Fibroblast of lung (primary cell): Measurements from ENCODE around the gene ANKRD44. TPM values are rescaled to one million over a fixed set of nuclear protein-coding genes. Genes with fewer than 3 reads are reported as not detected.
A peak's percentile ranks its signal among the peaks of the same experiment; 100 is the strongest.

Source experiments
- DNase-seq, 2 donors: peaks; one replicate each; pipeline versions ENCODE4 v3.0.0 to v3.0.0-alpha.2; 2010; ENCODE audit warnings: low read depth in 2 of 2
- H2AFZ ChIP-seq: 2 replicates; pipeline ENCODE4 v1.5.1; 2012; ENCODE audit warnings: low read length, control low read depth, inconsistent platforms
- H3K27ac ChIP-seq: 2 replicates; pipeline ENCODE4 v1.5.1; 2011; ENCODE audit warnings: low read length, control low read depth; ENCODE audit not compliant: insufficient read depth
- H3K27me3 ChIP-seq: 2 replicates; pipeline ENCODE4 v1.5.1; 2011; ENCODE audit warnings: mild to moderate bottlenecking, low read length; ENCODE audit not compliant: control insufficient read depth, insufficient read depth
- H3K36me3 ChIP-seq: 2 replicates; pipeline ENCODE4 v1.5.1; 2011; ENCODE audit warnings: low read length; ENCODE audit not compliant: control insufficient read depth, insufficient read depth
- H3K4me1 ChIP-seq: 2 replicates; pipeline ENCODE4 v1.5.1; 2011; ENCODE audit warnings: low read length; ENCODE audit not compliant: control insufficient read depth, insufficient read depth; ENCODE audit errors: extremely low read depth
- H3K4me2 ChIP-seq: 2 replicates; pipeline ENCODE4 v1.5.1; 2011; ENCODE audit warnings: low read length, control low read depth; ENCODE audit not compliant: insufficient read depth; ENCODE audit errors: extremely low read depth
- H3K4me3 ChIP-seq, 4 experiments: fragments of 200-600 bp in 1 of 4; sonication (generic) in 1 of 4; replicated peaks in 1 of 4; 2 replicates each; pipeline ENCODE4 v1.5.1; 2011 to 2016; ENCODE audit warnings: low read length in 4 of 4, low read depth in 3 of 4, mild to moderate bottlenecking in 3 of 4, control low read depth in 2 of 4, inconsistent platforms in 1 of 4, mixed read lengths in 1 of 4; ENCODE audit not compliant: insufficient read depth in 1 of 4; ENCODE audit errors: control extremely low read depth in 1 of 4
- H3K79me2 ChIP-seq: 2 replicates; pipeline ENCODE4 v1.5.1; 2012; ENCODE audit warnings: mild to moderate bottlenecking, low read length, inconsistent platforms; ENCODE audit not compliant: control insufficient read depth, insufficient read depth
- H3K9ac ChIP-seq: 2 replicates; pipeline ENCODE4 v1.5.1; 2011; ENCODE audit warnings: mild to moderate bottlenecking, low read length, control low read depth; ENCODE audit not compliant: insufficient read depth
- H3K9me3 ChIP-seq: 2 replicates; pipeline ENCODE4 v1.5.1; 2012; ENCODE audit warnings: low read depth, low read length; ENCODE audit not compliant: control insufficient read depth, insufficient read depth
- H4K20me1 ChIP-seq: 2 replicates; pipeline ENCODE4 v1.5.1; 2011; ENCODE audit warnings: low read length; ENCODE audit not compliant: control insufficient read depth, insufficient read depth; ENCODE audit errors: extremely low read depth
- EZH2 ChIP-seq: IDR thresholded peaks from 2 replicates; pipeline ENCODE4 v1.5.1; 2012; ENCODE audit warnings: low read length, control low read depth, mild to moderate bottlenecking; ENCODE audit errors: missing control alignments
- polyA plus RNA-seq, 2 donors: library from polyadenylated mRNA; depleted of rRNA in 1 of 2; stranded (reverse) in 1 of 2; unstranded in 1 of 2; fragments of >200 nt; gene quantifications; 2 replicates each; pipeline ENCODE4 v1.2.1, GENCODE V29; 2011 to 2012; ENCODE audit warnings: missing spikeins in 1 of 2
- total RNA-seq: library from RNA; depleted of rRNA; stranded (reverse); fragments of >200 nt; gene quantifications from 2 replicates; pipeline ENCODE4 v1.2.1, GENCODE V29; 2014
- TF ChIP-seq, protein P1 (sequence below), 2 donors: IDR thresholded peaks in 1 of 2; conservative IDR thresholded peaks in 1 of 2; 1 replicate in 1 of 2; 2 replicates in 1 of 2; pipeline ENCODE4 v1.5.1; 2011 to 2012; ENCODE audit warnings: low read length in 2 of 2, control low read depth in 1 of 2, inconsistent platforms in 1 of 2, low read depth in 1 of 2, mild to moderate bottlenecking in 1 of 2

The ANKRD44 gene
- total and polyA plus RNA-seq, 2 donors (not counting 1 experiment from before 2014, with no cell fraction given) = 7.6 to 9.7 TPM

DNA sequence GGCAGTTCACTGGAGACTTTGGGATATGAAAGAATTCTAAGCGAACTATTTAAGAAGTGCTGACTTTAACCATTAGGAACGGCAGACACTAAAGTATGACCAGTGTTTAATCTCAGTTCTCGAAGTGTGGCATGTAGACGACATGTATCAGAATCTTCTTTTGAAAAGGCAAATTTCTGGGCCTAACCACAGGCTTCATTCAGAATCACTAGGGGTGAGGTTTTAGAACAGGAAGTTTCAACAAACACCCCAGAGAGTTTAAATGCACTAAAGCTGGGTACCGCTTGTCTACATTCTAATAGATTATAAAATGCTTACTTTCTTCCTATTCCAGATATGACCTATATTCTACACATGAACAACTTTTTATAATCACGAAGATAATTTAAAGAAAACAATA lies 180.3 kb downstream of the ANKRD44 start:
- Histone ChIP-seq H3K36me3 (no peaks in the 10 kb centered on the region), H2AFZ (no peak overlapping the region), H3K9me3 (no peaks in the 10 kb centered on the region), H3K4me3 (no peak overlapping the region), H3K79me2 (no peaks in the 10 kb centered on the region), H4K20me1 (no peaks in the 10 kb centered on the region), H3K4me1 (peaks cover under 1% of the 10 kb centered on the region), H3K27me3 (no peaks in the 10 kb centered on the region), H3K4me2 (no peak overlapping the region), H3K27ac (no peak overlapping the region), H3K9ac (no peak overlapping the region)
- TF ChIP-seq, protein P1, sequence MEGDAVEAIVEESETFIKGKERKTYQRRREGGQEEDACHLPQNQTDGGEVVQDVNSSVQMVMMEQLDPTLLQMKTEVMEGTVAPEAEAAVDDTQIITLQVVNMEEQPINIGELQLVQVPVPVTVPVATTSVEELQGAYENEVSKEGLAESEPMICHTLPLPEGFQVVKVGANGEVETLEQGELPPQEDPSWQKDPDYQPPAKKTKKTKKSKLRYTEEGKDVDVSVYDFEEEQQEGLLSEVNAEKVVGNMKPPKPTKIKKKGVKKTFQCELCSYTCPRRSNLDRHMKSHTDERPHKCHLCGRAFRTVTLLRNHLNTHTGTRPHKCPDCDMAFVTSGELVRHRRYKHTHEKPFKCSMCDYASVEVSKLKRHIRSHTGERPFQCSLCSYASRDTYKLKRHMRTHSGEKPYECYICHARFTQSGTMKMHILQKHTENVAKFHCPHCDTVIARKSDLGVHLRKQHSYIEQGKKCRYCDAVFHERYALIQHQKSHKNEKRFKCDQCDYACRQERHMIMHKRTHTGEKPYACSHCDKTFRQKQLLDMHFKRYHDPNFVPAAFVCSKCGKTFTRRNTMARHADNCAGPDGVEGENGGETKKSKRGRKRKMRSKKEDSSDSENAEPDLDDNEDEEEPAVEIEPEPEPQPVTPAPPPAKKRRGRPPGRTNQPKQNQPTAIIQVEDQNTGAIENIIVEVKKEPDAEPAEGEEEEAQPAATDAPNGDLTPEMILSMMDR (conservative IDR thresholded peaks at IDR 0.05 in 1 of 2, IDR thresholded peaks at IDR 0.05 in 1 of 2; ENCODE audit: low read depth in 1 of 2, low read length in 2 of 2) = no peak
- DNase-seq = no peak

DNA sequence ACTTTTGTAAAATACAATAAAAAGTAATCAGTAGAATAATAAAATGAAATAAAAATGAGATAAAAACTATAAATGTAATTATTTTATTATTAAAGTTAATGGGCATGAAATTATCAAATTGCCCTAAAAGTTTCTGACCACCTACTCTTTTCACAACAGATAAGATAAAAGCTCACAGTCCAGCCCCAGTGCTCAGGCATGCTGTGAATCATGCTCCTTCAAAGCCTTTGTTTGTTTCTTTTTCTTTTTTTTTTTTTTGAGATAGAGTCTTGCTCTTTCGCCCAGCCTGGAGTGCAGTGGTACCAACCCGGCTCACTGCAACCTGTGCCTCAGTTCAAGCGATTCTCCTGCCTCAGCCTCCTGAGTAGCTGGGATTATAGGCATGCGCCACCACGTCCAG lies 181.7 kb downstream of the ANKRD44 start:
- peaks cover 4% of the 10 kb centered on the region for H3K4me1 ChIP-seq
- no peaks in the 10 kb centered on the region for H3K79me2 ChIP-seq
- H3K27ac ChIP-seq = no peak overlapping the region
- DNase-seq = peak in 1 of 2 donors; percentile 67
- no peak overlapping the region for H2AFZ ChIP-seq
- no peak overlapping the region for H3K9ac ChIP-seq
- H3K36me3 ChIP-seq = no peaks in the 10 kb centered on the region
- H3K27me3 ChIP-seq = no peaks in the 10 kb centered on the region
- no peak overlapping the region for H3K4me3 ChIP-seq
- no peak overlapping the region for H3K4me2 ChIP-seq
- H4K20me1 ChIP-seq = no peaks in the 10 kb centered on the region
- no peaks in the 10 kb centered on the region for H3K9me3 ChIP-seq
- TF ChIP-seq, protein P1 (conservative IDR thresholded peaks at IDR 0.05 in 1 of 2, IDR thresholded peaks at IDR 0.05 in 1 of 2; ENCODE audit: low read depth in 1 of 2, low read length in 2 of 2) = no peak
- TF ChIP-seq EZH2 = no peak

DNA sequence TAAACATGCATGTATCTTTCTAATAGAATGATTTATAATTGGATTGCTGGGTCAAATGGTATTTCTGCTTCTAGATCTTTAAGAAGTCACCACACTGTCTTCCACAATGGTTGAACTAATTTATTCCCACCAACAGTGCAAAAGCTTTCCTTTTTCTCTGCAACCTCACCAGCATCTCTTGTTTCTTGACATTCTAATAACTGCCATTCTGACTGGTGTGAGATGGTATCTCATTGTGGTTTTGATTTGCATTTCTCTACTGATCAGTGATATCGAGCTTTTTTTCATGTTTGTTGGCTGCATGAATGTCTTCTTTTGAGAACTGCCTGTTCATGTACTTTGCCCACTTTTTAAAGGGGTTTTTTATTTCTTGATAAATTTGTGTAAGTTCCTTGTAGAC lies 182.5 kb downstream of the ANKRD44 start:
- Histone ChIP-seq H3K4me1 (peaks cover 4% of the 10 kb centered on the region), H3K4me2 (no peak overlapping the region), H4K20me1 (no peaks in the 10 kb centered on the region), H3K27me3 (no peaks in the 10 kb centered on the region), H3K9ac (no peak overlapping the region), H3K79me2 (no peaks in the 10 kb centered on the region), H3K36me3 (no peaks in the 10 kb centered on the region), H3K27ac (no peak overlapping the region), H3K9me3 (no peaks in the 10 kb centered on the region), H3K4me3 (no peak overlapping the region), H2AFZ (no peak overlapping the region)
- no peak for DNase-seq
- TF ChIP-seq EZH2 = no peak
- TF ChIP-seq, protein P1 (conservative IDR thresholded peaks at IDR 0.05 in 1 of 2, IDR thresholded peaks at IDR 0.05 in 1 of 2; ENCODE audit: low read depth in 1 of 2, low read length in 2 of 2) = no peak
